Measurements from ENCODE around the gene PHC2. TPM values are rescaled to one million over a fixed set of nuclear protein-coding genes. Genes with fewer than 3 reads are reported as not detected.

Gene PHC2
- total RNA-seq, 4 donors from 2014 or later, result 52.7 to 68.9 (median 59.8) TPM

- H3K36me3 ChIP-seq, result no peaks in the 10 kb centered on the region
- peaks cover 0 to 12% (median 5%) of the 10 kb centered on the region in 4 donors for H3K4me1 ChIP-seq
- H3K4me3 ChIP-seq, result no peak overlapping the region
- no peak overlapping the region for H3K27ac ChIP-seq
- TF ChIP-seq POLR2AphosphoS5 (IDR thresholded peaks at IDR 0.05) (no peak), EP300 (IDR thresholded peaks at IDR 0.05; ENCODE audit: low read depth) (no peak), CTCF (IDR thresholded peaks at IDR 0.05) (no peak), POLR2A (IDR thresholded peaks at IDR 0.05) (no peak)
- no peak for DNase-seq
- H3K27me3 ChIP-seq, result no peaks in the 10 kb centered on the region
- intact Hi-C loops (cut with DNase I; ENCODE audit: low total_unique reads), result no loop called here
- in situ Hi-C loops (cut with MboI; ENCODE audit: low pct_ligation_motif_present in 1 of 4, low pct_unique_long_range_greater_than_20kb in 1 of 4, low sequenced_read_pairs in 3 of 4), result no loop called here
- WGBS, 2 donors (ENCODE audit: low coverage in 1 of 2), result 52 to 60% methylated on average over 2 to 5 of the region's 5 CpGs
- H3K9me3 ChIP-seq, result no peaks in the 10 kb centered on the region
Observed at GRCh38 chr1:33378976-33379375, 51.9 kb downstream of the PHC2 start.

- Histone ChIP-seq H3K27ac (no peak overlapping the region), H3K27me3 (no peaks in the 10 kb centered on the region), H3K4me3 (no peak overlapping the region), H3K4me1 (peaks cover 0 to 8% (median 2%) of the 10 kb centered on the region in 4 donors), H3K36me3 (no peaks in the 10 kb centered on the region), H3K9me3 (no peaks in the 10 kb centered on the region)
- in situ Hi-C loops (cut with MboI; ENCODE audit: low pct_ligation_motif_present in 1 of 4, low pct_unique_long_range_greater_than_20kb in 1 of 4, low sequenced_read_pairs in 3 of 4) (no loop called here), intact Hi-C loops (cut with DNase I; ENCODE audit: low total_unique reads) (no loop called here)
- TF ChIP-seq POLR2AphosphoS5 (IDR thresholded peaks at IDR 0.05) (no peak), POLR2A (IDR thresholded peaks at IDR 0.05) (no peak), EP300 (IDR thresholded peaks at IDR 0.05; ENCODE audit: low read depth) (no peak), CTCF (IDR thresholded peaks at IDR 0.05) (no peak)
- no peak for DNase-seq
- WGBS, 2 donors (ENCODE audit: low coverage in 1 of 2), result 14% methylated on average over 1 of the region's 1 CpG; no CpG with 5 or more reads in 1 of the 2 donors
Observed at GRCh38 chr1:33378524-33378923, 52.4 kb downstream of the PHC2 start.

- no peaks in the 10 kb centered on the region for H3K9me3 ChIP-seq
- no peak for DNase-seq
- in situ Hi-C loops (cut with MboI; ENCODE audit: low pct_ligation_motif_present in 1 of 4, low pct_unique_long_range_greater_than_20kb in 1 of 4, low sequenced_read_pairs in 3 of 4), result no loop called here
- H3K27me3 ChIP-seq, result no peaks in the 10 kb centered on the region
- intact Hi-C loops (cut with DNase I; ENCODE audit: low total_unique reads), result no loop called here
- H3K4me3 ChIP-seq, result no peak overlapping the region
- H3K36me3 ChIP-seq, result no peaks in the 10 kb centered on the region
- TF ChIP-seq CTCF (IDR thresholded peaks at IDR 0.05) (no peak), EP300 (IDR thresholded peaks at IDR 0.05; ENCODE audit: low read depth) (no peak), POLR2AphosphoS5 (IDR thresholded peaks at IDR 0.05) (no peak), POLR2A (IDR thresholded peaks at IDR 0.05) (no peak)
- H3K4me1 ChIP-seq, result peaks cover 0 to 8% (median 0%) of the 10 kb centered on the region in 4 donors
- WGBS, 2 donors (ENCODE audit: low coverage in 1 of 2), result 50% methylated on average over 1 of the region's 1 CpG; no CpG with 5 or more reads in 1 of the 2 donors
- no peak overlapping the region for H3K27ac ChIP-seq
Observed at GRCh38 chr1:33377756-33378155, 53.1 kb downstream of the PHC2 start.

GRCh38 chr1:33377013-33377412 lies 53.9 kb downstream of the PHC2 start:
- WGBS, 2 donors (ENCODE audit: low coverage in 1 of 2), result 92% methylated on average over 1 of the region's 1 CpG; no CpG with 5 or more reads in 1 of the 2 donors
- in situ Hi-C loops (cut with MboI; ENCODE audit: low pct_ligation_motif_present in 1 of 4, low pct_unique_long_range_greater_than_20kb in 1 of 4, low sequenced_read_pairs in 3 of 4) (no loop called here), intact Hi-C loops (cut with DNase I; ENCODE audit: low total_unique reads) (no loop called here)
- no peaks in the 10 kb centered on the region for H3K36me3 ChIP-seq
- no peak for DNase-seq
- no peak overlapping the region for H3K4me3 ChIP-seq
- TF ChIP-seq CTCF (IDR thresholded peaks at IDR 0.05), result no peak
- no peak for TF ChIP-seq POLR2A (IDR thresholded peaks at IDR 0.05)
- TF ChIP-seq EP300 (IDR thresholded peaks at IDR 0.05; ENCODE audit: low read depth), result no peak
- TF ChIP-seq POLR2AphosphoS5 (IDR thresholded peaks at IDR 0.05), result no peak
- H3K4me1 ChIP-seq, result peaks cover 0 to 8% (median 0%) of the 10 kb centered on the region in 4 donors
- no peak overlapping the region for H3K27ac ChIP-seq
- H3K9me3 ChIP-seq, result no peaks in the 10 kb centered on the region
- no peaks in the 10 kb centered on the region for H3K27me3 ChIP-seq
